HG03457 (cell line): Measurements from ENCODE around the gene RILPL2.
"Not testable (repeated sequence)": the region's sequence is repeated elsewhere in the genome, so short reads cannot be mapped to it uniquely, and the experiment has no call there.

Experiments used
- ATAC-seq: cut with Tn5 transposase; IDR thresholded peaks from one replicate; pipeline ENCODE4 v1.9.1; 2021; ENCODE audit warnings: moderate number of reproducible peaks; ENCODE audit not compliant: unreplicated experiment

RILPL2 gene

GRCh38 chr12:123450636-123451035 is 14.2 kb upstream of the RILPL2 start:
- ATAC-seq: no peak

GRCh38 chr12:123449856-123450255 is 13.4 kb upstream of the RILPL2 start:
- ATAC-seq: no peak

- ATAC-seq: no peak
Observed at GRCh38 chr12:123449249-123449733, 12.8 kb upstream of the RILPL2 start.

GRCh38 chr12:123446333-123446713 is 9.8 kb upstream of the RILPL2 start:
- no peak for ATAC-seq

GRCh38 chr12:123445388-123446332 is 9.2 kb upstream of the RILPL2 start:
- ATAC-seq: no peak

- no peak for ATAC-seq
Observed at GRCh38 chr12:123444092-123445026, 7.9 kb upstream of the RILPL2 start.

GRCh38 chr12:123442774-123443173 is 6.3 kb upstream of the RILPL2 start:
- ATAC-seq: no peak

GRCh38 chr12:123441523-123442164 is 5.2 kb upstream of the RILPL2 start:
- ATAC-seq: no peak

GRCh38 chr12:123435636-123436016 is 858 bp downstream of the RILPL2 start:
- ATAC-seq: no peak

- no peak for ATAC-seq
Observed at GRCh38 chr12:123433615-123434014, 2.9 kb downstream of the RILPL2 start.

GRCh38 chr12:123431951-123432817 is 4.3 kb downstream of the RILPL2 start:
- ATAC-seq: not testable (repeated sequence)

- not testable (repeated sequence) for ATAC-seq
Observed at GRCh38 chr12:123429101-123429500, 7.4 kb downstream of the RILPL2 start.

GRCh38 chr12:123428591-123428990 is 7.9 kb downstream of the RILPL2 start:
- ATAC-seq: no peak

GRCh38 chr12:123427036-123427769 is 9.3 kb downstream of the RILPL2 start:
- ATAC-seq: peak; percentile 71

GRCh38 chr12:123421314-123421713 is 15.2 kb downstream of the RILPL2 start:
- ATAC-seq: no peak

GRCh38 chr12:123410041-123410412 is 26.5 kb downstream of the RILPL2 start:
- ATAC-seq: no peak

- not testable (repeated sequence) for ATAC-seq
Observed at GRCh38 chr12:123409284-123410040, 27.0 kb downstream of the RILPL2 start.

- ATAC-seq: not testable (repeated sequence)
Observed at GRCh38 chr12:123408619-123409018, 27.9 kb downstream of the RILPL2 start.

- not testable (repeated sequence) for ATAC-seq
Observed at GRCh38 chr12:123407934-123408333, 28.6 kb downstream of the RILPL2 start.
